NCI-H460 (cell line): ENCODE measurements around the gene ZFAND3. TPM values are rescaled to one million over a fixed set of nuclear protein-coding genes. Genes with fewer than 3 reads are reported as not detected.

ENCODE experiments used
- DNase-seq: peaks from one replicate; pipeline ENCODE4 v3.0.0-alpha.2; 2016; ENCODE audit warnings: low read depth; ENCODE audit errors: extremely low read depth
- total RNA-seq: library from RNA; depleted of rRNA; stranded (reverse); fragments of >200 nt; shearing (Covaris generic); gene quantifications from 2 replicates; pipeline ENCODE4 v1.2.3, GENCODE V29; 2014

Gene ZFAND3
- total RNA-seq, 1 experiment from 2014 or later = 14.7 TPM

DNA sequence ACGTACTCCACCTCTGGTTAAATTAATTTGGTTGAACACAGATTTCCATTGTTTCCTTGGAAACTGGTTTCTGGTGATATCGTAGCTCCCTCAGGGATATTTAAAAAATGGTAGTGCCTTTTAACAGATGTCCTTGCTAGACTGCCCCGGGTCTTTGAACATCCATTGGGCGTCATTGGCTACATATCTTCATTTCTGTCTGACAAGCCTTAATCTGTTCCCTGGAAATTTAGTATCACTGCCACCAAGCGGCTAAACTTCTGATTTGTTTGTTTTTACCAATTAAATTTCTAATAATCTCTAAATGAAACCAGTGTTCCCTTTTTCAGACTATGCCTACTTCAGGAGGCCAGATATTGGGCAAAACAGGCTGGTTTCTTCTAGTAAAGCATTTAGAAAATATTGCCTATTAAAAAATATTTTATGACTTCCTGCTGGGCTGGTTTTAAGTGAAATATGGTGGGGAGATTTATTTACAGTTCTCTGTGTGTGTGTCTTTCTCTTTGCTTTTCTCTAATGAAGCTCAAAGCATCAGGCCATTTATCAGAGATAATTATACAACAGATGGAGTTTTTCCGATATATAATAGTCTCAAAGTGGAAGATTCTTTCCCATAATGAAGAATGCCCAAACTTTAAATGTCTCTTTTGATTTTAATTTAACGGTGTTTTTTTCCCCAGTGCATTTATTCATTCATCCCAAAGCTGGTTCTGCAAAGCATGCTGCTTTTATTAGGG, 249.5 kb downstream of the ZFAND3 start:
- no peak for DNase-seq

GRCh38 chr6:38077488-38078030, 258.0 kb downstream of the ZFAND3 start:
- DNase-seq = no peak

DNA sequence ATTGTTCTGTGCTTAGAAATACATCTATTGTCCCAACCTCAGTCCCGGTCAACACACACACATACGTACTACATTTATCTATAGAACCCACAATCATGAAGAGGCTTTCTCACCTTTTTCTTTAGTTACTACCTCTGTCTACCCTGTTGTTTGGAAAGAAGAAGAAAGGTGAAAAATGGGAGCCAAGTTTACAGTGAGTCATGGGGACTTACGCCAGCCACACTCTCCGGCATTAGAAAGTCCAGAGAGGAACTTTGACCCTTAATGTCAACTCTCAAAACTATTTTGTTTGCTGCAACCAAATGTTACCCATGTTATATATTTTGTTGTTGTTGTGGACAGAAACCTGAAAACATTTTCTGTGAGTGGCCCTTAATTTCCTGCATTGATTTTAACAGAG, 259.1 kb downstream of the ZFAND3 start:
- DNase-seq = no peak

DNA sequence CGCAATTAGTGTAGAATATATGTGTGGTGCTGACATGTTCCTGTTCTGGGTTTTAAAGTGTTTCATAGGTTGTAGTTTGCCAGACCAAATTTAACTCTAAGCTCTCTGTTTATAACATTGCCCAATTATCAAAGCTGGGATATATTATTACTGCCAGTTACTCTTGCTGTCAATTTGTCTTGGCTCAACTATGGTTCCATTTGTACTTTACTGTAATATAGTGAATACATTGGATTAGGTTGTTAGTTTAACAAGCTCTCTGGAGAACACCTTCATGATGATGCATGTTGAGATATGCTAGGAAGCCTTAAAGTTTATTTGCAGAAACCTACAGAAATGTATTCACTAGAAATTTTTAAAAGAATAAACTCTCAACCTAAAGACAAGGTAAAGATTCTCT, 259.6 kb downstream of the ZFAND3 start:
- no peak for DNase-seq

- no peak for DNase-seq
Measured at GRCh38 chr6:38079537-38079936, 260.0 kb downstream of the ZFAND3 start.

- DNase-seq = no peak
Measured at GRCh38 chr6:38080360-38080759, 260.8 kb downstream of the ZFAND3 start.

- DNase-seq = no peak
Measured at GRCh38 chr6:38080889-38081288, 261.4 kb downstream of the ZFAND3 start.

DNA sequence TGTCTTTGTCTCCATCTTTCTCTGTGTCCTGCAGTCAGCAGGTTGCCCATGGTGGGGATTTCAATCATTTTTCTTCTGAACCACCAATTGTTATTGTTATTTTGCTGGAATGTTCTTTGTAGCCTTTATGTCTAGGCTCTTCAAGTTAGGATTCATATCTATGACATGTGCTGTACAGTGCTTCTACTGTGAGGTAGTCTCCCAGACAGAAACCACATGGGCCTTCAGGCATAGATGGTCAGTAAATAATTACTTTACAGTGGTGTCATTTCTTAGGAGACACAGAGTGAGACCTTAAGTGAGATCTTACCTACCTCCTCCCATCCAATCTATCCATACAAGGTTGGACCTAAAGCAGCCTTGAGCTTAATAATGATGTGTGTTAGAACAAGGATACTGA, 265.5 kb downstream of the ZFAND3 start:
- no peak for DNase-seq

- DNase-seq = no peak
Measured at GRCh38 chr6:38086346-38086745, 266.8 kb downstream of the ZFAND3 start.

DNA sequence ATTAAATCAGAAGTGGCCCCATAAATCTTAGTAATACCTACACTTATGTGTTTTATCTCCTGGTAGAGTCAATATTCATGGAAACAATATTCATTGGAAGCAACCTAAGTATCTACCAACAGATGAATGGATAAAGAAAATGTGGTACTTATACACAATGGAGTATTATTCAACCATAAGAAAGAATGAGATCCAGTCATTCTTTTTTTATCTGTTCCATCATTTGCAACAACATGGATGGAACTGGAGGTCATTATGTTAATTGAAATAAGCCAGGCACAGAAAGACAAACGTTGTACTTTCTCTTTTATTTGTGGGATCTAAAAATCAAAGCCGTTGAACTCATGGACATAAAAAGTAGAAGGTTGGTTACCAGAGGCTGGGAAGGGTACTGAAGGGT, 268.5 kb downstream of the ZFAND3 start:
- no peak for DNase-seq

GRCh38 chr6:38088829-38089228, 269.3 kb downstream of the ZFAND3 start:
- no peak for DNase-seq

DNA sequence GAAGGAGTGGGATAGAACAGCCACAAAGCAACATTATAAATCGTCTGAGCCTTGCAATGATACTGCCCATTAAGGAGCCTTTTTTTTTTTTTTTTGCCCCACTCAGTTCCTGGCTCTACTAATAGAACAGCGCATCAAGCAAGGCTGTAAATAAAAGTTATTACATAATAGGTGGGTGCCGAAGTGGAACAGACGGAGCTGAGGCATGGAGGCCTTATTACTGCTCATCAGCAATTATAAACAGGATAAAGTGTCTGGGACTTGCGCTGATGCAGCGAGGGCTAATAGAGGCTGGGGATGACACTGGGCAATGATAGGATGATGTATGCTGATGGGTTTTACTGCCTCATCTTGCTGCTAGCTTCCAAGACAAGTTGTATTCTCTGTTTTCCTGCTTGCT, 272.1 kb downstream of the ZFAND3 start:
- no peak for DNase-seq

GRCh38 chr6:38092465-38092864, 272.9 kb downstream of the ZFAND3 start:
- DNase-seq = no peak

DNA sequence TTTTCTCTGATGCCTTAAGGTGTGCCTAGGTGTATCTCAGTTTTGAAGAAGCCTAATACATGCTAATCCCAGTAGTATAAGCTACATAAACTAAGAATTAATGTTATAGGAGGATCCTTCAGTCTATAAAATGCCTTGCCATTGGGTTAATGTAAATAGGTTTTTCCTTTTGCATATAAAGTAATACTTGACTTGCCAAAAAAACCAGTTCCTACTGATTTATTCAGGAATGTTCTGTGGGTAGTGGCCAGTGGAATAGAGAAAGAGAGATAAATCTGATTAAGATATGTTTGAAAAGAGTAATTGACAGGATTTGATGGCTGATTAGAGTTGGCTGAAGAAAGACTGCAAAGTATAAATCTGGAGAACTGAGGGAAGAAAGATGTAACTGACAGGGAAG, 273.4 kb downstream of the ZFAND3 start:
- no peak for DNase-seq

DNA sequence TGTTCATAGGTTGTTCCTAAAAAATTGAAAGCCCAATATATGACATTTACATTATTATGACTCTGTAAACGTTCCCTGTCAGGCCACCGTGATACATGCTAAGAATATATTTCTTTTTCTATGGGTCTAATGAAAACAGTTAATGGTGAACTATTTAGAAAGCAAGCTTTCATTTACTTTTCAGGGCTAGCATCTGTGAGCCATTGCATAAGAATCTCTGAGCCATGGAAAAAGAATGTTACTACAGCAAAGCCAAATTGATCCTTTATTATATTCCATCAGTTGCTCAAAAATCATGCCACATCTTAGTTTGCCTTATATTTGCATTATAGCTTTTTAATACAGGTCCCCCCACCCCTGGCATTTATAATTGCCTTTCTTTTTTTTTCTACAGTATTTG, 275.5 kb downstream of the ZFAND3 start:
- no peak for DNase-seq

GRCh38 chr6:38099221-38099620, 279.7 kb downstream of the ZFAND3 start:
- no peak for DNase-seq

DNA sequence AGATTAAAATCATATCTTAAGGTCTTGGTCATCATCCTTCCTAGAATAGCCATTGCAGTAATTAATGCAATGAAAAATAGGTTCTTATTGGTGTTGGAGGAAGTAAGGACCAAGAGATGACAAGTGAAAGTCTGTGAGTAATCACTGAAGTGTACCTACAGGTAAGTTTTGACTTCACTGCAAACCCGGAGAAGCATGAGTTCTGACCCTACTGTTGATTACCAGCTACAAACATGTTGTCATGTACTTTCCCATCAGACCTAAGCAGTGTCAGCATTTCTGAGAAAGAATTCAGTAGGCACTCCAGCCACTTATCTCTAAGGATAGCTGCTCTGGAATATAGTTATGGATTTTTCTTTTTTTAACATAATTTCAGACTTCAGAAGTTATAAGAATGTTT, 280.9 kb downstream of the ZFAND3 start:
- DNase-seq = no peak

- DNase-seq = no peak
Measured at GRCh38 chr6:38103921-38104320, 284.4 kb downstream of the ZFAND3 start.

DNA sequence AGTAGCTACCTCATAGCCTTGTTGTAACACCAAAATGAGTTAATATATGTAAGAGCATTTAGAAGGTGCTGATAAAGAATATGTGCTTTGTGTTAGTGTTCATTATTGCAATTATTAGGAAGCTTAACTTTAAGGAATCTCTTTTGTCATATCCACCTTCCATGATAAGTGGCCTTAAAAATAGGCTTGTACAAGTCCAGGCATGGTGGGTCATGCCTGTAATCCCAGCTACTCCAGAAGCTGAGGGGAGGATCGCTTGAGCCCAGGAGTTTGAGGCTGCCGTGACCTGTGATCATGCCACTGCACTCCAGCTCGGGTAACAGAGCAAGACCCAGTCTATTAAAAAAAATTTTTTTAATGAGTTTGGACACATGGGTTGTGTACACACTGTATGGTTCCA, 285.5 kb downstream of the ZFAND3 start:
- DNase-seq = no peak

GRCh38 chr6:38107073-38107472, 287.5 kb downstream of the ZFAND3 start:
- no peak for DNase-seq

- no peak for DNase-seq
Measured at GRCh38 chr6:38110481-38110971, 291.0 kb downstream of the ZFAND3 start.

DNA sequence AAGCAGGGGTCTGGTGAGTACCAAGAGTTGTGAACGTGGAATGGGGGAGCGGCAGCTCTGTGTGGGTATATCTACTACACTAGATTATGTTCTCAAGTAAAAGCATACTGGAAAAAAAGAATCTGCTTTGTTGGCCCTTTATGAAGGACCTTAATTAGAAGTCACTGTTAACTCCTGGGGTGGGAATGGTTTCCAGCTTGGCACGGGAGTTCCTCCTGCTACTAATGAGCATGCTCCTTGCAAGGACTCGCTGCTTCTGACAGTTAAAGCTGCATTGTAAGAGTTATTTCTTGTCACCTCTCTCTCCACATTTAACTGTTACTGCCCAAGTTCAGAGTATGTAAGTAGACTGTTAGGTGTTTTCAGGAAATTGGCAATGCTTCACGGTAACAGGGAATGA, 292.7 kb downstream of the ZFAND3 start:
- no peak for DNase-seq
